Measurements from ENCODE around the gene CELF2. TPM values are rescaled to one million over a fixed set of nuclear protein-coding genes. Genes with fewer than 3 reads are reported as not detected.
A peak's percentile ranks its signal among the peaks of the same experiment; 100 is the strongest.

Gene CELF2
- total and polyA plus RNA-seq, 12 donors = 13.0 to 90.9 (median 80.9) TPM

DNA sequence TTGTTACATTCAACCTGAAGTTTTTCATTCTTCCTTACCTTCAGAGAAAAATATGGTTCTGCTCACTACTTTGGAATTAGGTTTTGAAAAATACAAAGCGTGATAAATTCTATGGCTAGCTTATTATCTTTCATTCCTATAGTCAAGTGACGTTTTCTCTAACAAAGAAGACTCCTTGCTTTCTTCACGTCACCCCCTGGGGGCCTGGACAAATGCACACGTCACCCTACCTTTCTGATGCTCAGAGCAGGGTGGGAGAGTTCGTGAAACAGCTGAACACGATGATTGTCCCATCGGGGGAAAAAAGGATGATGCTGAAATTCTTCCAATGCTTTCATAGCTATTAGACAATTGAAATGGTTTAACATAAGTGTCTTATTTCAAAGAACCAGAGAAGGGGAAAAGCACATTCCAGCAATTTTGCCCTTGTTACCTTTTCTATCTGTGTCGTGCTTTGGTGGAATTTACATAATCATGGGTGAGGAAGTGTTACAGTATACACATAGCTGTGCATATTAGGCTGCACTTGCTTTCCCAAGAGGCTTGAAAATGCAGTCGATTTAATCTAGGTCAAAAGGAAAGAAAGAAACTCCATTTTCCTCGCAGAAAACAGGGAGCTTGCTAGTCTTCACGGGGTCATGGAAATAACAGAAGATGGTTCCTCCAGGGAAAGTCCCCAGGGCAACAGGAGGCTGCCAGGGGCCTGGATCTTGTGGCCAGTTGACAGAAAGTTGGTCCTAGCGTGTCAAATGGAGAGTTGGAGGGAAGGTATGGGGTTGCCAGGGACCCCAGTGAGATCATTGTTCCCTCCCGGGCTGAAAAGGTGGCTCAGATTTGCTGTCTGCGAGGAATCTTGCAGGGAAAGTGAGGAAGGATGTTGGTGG, 189.2 kb downstream of the CELF2 start:
- H3K4me1 ChIP-seq = peaks cover 2 to 84% (median 42%) of the 10 kb centered on the region in 9 donors

DNA sequence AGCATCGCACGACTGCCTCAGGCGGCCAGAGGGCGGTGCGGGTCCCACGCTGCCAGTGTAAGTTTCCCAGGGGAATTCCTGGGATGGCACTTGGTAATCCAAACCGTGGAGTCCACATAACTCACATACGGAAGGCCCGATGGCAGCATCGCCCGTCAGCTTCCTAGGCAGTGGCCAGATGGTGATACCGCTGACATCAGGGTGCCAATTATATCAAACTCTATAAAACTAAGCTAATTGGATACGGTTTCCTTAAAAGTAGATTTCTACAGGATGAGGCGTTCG, 189.8 kb downstream of the CELF2 start:
- peaks cover 0 to 51% (median 0%) of the 10 kb centered on the region in 9 donors for H3K36me3 ChIP-seq
- no peaks in the 10 kb centered on the region for H3K9me3 ChIP-seq
- H3K4me1 ChIP-seq = peaks cover 7 to 83% (median 46%) of the 10 kb centered on the region in 9 donors
- ATAC-seq (no peak), DNase-seq (no peak)
- H3K4me3 ChIP-seq = no peak overlapping the region
- TF ChIP-seq CTCF (IDR thresholded peaks at IDR 0.05) = no peak
- WGBS, 2 donors = 93 to 94% methylated on average over 15 of the region's 15 CpGs
- intact Hi-C loops (cut with DNase I) = no loop called here
- no peak overlapping the region for H3K27ac ChIP-seq
- no peaks in the 10 kb centered on the region for H3K27me3 ChIP-seq

More for the DNA sequence above, 189.2 kb downstream of the CELF2 start:
- 74 to 81% methylated on average over 14 of the region's 14 CpGs for WGBS, 2 donors
- no peaks in the 10 kb centered on the region for H3K9me3 ChIP-seq
- ATAC-seq = no peak
- H3K27ac ChIP-seq = no peak overlapping the region
- no peaks in the 10 kb centered on the region for H3K27me3 ChIP-seq
- TF ChIP-seq CTCF (IDR thresholded peaks at IDR 0.05) = no peak
- intact Hi-C loops (cut with DNase I) = no loop called here
- peaks cover 0 to 57% (median 0%) of the 10 kb centered on the region in 9 donors for H3K36me3 ChIP-seq
- DNase-seq = no peak
- H3K4me3 ChIP-seq = no peak overlapping the region

DNA sequence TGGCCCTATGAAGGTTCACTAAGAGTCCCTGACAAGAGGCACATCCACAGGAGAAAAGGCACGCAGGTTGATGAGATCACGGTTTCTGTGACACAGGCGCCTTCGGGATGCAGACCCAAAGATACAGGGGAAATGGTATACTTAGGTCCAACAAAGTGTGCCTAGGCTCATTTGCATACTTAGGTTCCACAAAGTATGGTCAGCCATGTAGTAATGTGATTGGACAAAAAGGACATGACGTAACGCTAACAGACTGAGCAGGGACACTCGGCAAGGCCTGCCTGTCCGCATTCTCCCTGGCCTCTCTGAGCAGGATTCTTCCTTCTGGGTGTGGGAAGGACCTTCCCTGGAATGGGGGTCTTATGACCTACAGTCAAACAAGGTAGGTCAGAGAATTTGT, 190.6 kb downstream of the CELF2 start:
- Histone ChIP-seq H3K27ac (peak overlapping the region in 1 of 10 donors; percentile 46), H3K27me3 (no peaks in the 10 kb centered on the region), H3K9me3 (no peaks in the 10 kb centered on the region), H3K4me1 (peaks cover 11 to 86% (median 51%) of the 10 kb centered on the region in 9 donors), H3K36me3 (peaks cover 0 to 46% (median 0%) of the 10 kb centered on the region in 9 donors), H3K4me3 (no peak overlapping the region)
- intact Hi-C loops (cut with DNase I) = no loop called here
- TF ChIP-seq CTCF (IDR thresholded peaks at IDR 0.05) = no peak
- DNase-seq = no peak
- 94 to 96% methylated on average over 8 of the region's 8 CpGs for WGBS, 2 donors
- ATAC-seq = no peak

DNA sequence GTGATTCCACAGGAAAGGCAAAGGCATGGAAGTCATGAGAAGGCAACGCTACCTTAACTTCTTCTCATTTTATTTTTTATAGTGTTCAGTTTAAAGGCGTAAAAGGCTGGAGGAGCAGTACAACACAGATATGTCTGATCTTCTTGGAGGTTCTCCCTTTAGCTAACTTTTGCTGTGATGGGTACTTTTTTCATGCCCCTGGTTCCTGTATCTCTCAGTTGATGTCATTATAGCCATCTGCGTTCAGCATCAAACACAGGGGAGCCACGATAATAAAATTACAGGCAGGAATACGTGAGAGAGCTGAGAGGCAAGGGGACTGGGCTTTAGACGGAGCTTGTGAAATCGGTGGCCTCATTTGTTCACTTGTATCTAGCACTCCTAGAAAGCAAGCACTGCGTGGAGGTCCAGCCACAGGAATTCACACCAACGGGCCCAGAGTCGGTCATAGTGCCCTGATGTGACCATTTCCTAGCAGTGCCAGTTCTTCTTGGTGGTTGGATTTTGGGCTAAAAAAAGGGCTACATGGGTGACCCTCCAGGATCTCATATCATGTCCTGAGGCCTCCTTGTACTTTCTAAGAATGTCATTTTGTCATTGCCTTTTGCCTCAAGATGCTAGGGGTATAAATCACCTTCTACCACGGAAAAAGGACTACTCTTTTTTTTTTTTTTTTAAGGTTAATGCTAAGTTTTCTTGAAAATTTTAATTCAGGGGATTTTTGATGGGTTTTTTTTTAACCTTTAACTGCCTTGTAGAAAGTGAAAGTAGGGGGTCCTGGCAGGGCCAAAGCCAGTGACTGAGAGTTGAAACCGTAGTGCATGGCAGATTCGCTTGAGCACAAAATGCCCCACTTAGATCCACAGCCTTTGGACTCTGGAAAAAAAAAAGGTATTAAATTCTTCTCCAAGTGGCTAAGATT, 191.5 kb downstream of the CELF2 start:
- DNase-seq (no peak), ATAC-seq (no peak)
- peak overlapping the region in 2 of 10 donors; percentile 19 to 46 for H3K27ac ChIP-seq
- no peaks in the 10 kb centered on the region for H3K27me3 ChIP-seq
- TF ChIP-seq CTCF (IDR thresholded peaks at IDR 0.05) = no peak
- intact Hi-C loops (cut with DNase I) = no loop called here
- no peak overlapping the region for H3K4me3 ChIP-seq
- WGBS, 2 donors = 75 to 78% methylated on average over 13 of the region's 13 CpGs
- no peaks in the 10 kb centered on the region for H3K9me3 ChIP-seq
- peaks cover 0 to 42% (median 0%) of the 10 kb centered on the region in 9 donors for H3K36me3 ChIP-seq
- peaks cover 11 to 85% (median 58%) of the 10 kb centered on the region in 9 donors for H3K4me1 ChIP-seq
